SH-SY5Y (cell line): ENCODE data around the gene PPP2R1B.

ENCODE experiments used
- GATA2 ChIP-seq: IDR thresholded peaks from 2 replicates; pipeline ENCODE4 v1.6.1; 2011; ENCODE audit warnings: mild to moderate bottlenecking, low read depth, low read length
- GATA3 ChIP-seq: IDR thresholded peaks from 2 replicates; pipeline ENCODE4 v1.6.1; 2011; ENCODE audit warnings: low read depth, mild to moderate bottlenecking, low read length, moderate library complexity

DNA sequence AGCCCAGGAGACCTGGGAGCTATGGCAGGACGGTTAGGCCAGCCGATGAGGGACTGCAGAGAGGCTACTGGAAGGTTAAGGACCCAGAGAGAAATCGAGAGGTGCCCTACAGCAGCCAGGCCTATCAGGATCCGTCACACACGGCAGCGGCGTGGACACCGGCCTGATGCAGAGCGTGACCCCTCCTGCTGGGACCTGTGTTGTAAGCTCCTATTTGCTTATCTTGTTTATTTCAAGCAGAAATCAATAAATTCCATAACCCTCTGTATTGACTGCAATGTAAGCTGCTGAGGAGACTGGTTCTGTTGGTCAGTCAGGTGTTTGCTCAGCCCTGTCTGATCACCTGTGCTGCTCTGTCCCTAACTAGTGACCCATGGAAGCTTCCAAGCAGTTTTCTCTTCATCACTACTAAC lies 39.9 kb downstream of the PPP2R1B start:
- TF ChIP-seq GATA2 (no peak), GATA3 (no peak)
